Tibial nerve (tissue), 4 donors: Measurements from ENCODE around the gene TC2N.
"Not testable (repeated sequence)": the region's sequence is repeated elsewhere in the genome, so short reads cannot be mapped to it uniquely, and the experiment has no call there.

ENCODE experiments used
- EP300 ChIP-seq, 2 donors: sonication (generic); formaldehyde crosslinking; IDR thresholded peaks; one replicate each; pipeline ENCODE4 v1.6.1; 2017; ENCODE audit warnings: antibody characterized with exemption in 2 of 2, mild to moderate bottlenecking in 1 of 2
- POLR2A ChIP-seq, 2 donors: fragments of 450-650 bp; IDR thresholded peaks; one replicate each; pipeline ENCODE4 v1.6.1; 2017; ENCODE audit warnings: antibody characterized with exemption in 2 of 2, mild to moderate bottlenecking in 2 of 2, moderate library complexity in 2 of 2
- TF ChIP-seq, protein P1 (sequence below), 5 experiments: fragments of 200-600 bp in 3 of 5; fragments of 450-650 bp in 2 of 5; sonication (generic) in 3 of 5; IDR thresholded peaks; one replicate each; pipeline ENCODE4 v1.5.1; 2016 to 2019; ENCODE audit warnings: antibody characterized with exemption in 5 of 5, mild to moderate bottlenecking in 3 of 5, moderate library complexity in 2 of 5

GRCh38 chr14:91845056-91845455 is 22.3 kb downstream of the TC2N start:
- TF ChIP-seq, protein P1, sequence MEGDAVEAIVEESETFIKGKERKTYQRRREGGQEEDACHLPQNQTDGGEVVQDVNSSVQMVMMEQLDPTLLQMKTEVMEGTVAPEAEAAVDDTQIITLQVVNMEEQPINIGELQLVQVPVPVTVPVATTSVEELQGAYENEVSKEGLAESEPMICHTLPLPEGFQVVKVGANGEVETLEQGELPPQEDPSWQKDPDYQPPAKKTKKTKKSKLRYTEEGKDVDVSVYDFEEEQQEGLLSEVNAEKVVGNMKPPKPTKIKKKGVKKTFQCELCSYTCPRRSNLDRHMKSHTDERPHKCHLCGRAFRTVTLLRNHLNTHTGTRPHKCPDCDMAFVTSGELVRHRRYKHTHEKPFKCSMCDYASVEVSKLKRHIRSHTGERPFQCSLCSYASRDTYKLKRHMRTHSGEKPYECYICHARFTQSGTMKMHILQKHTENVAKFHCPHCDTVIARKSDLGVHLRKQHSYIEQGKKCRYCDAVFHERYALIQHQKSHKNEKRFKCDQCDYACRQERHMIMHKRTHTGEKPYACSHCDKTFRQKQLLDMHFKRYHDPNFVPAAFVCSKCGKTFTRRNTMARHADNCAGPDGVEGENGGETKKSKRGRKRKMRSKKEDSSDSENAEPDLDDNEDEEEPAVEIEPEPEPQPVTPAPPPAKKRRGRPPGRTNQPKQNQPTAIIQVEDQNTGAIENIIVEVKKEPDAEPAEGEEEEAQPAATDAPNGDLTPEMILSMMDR (IDR thresholded peaks at IDR 0.05) = not testable (repeated sequence)
- TF ChIP-seq POLR2A, EP300 (IDR thresholded peaks at IDR 0.05): not testable (repeated sequence)
